AG09309 (cell line): Measurements from ENCODE around the gene ARHGDIB.
A peak's percentile ranks its signal among the peaks of the same experiment; 100 is the strongest.

ENCODE experiments used
- DNase-seq: peaks from one replicate; pipeline ENCODE4 v3.0.0-alpha.2; 2010; ENCODE audit warnings: low read depth
- H3K4me3 ChIP-seq: 2 replicates; pipeline ENCODE4 v1.5.1; 2011; ENCODE audit warnings: mild to moderate bottlenecking, low read depth, low read length, moderate library complexity; ENCODE audit not compliant: control insufficient read depth
- CTCF ChIP-seq: IDR thresholded peaks from 2 replicates; pipeline ENCODE4 v1.5.1; 2011; ENCODE audit warnings: mild to moderate bottlenecking, low read depth, low read length, inconsistent platforms; ENCODE audit not compliant: insufficient read depth, control insufficient read depth; ENCODE audit errors: missing control alignments

Gene ARHGDIB

GRCh38 chr12:14949631-14950030 is 11.8 kb downstream of the ARHGDIB start:
- no peak for DNase-seq
- no peak overlapping the region for H3K4me3 ChIP-seq
- no peak for TF ChIP-seq CTCF

DNA sequence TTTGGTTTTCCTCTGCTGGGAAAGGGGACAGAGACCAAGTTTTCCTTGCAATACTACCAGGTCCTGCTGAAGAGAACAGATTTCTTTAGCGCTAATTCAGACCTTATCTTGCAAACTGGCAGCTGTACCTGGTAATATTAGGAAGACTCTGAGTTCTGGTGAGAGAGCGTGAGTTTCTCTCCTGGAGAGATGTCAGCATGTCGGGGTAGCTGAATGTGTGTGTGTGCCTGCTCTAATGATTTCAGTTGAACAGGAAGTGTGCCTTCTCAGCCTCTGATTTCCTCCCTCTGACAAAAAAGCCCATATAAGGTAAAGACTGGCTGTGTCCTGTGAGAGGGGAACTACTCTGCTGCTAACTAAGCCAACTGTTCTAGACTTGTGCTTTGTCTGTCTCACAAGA is 12.7 kb downstream of the ARHGDIB start:
- TF ChIP-seq CTCF: no peak
- no peak overlapping the region for H3K4me3 ChIP-seq
- DNase-seq: peak; percentile 24

DNA sequence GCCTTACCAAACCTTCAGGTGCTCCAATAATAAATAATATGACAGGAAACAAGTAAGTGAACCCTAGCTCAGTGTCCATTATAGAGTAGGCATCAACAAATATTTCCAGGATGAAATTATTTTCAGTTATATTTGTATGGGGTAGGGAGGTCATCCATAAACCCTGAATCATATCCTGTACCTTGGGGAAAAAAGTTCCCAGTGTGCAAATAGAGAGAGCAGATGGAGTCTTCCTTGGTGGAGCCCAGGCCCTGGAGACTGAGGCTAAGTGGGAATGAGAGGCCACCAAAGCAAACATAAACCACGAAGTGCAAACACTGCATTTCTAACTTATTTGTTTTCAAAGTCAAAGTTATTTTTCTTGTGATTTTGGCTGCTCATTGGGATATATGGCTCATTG is 14.5 kb downstream of the ARHGDIB start:
- no peak for DNase-seq
- no peak overlapping the region for H3K4me3 ChIP-seq
- no peak for TF ChIP-seq CTCF

DNA sequence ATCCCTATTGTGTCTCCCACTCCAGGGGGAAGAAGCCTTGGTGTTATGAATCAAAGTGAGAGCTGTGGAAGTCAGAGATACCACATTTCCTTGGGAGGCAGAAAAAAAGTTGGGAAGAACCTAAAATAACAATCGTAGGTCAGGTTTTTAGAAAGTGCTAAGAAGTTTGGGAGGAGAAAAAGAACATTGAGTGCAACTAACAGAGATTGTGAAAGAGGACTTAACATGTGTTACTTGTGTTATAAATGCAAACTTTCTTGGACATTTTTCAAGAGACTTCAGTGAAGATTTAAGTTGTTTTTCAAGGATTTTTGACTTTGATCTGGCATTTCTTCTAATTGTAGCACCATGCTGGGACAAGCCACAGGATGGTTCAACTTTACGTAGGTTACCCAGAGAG is 15.2 kb downstream of the ARHGDIB start:
- no peak for DNase-seq
- H3K4me3 ChIP-seq: no peak overlapping the region
- TF ChIP-seq CTCF: no peak

- no peak for DNase-seq
- no peak for TF ChIP-seq CTCF
- no peak overlapping the region for H3K4me3 ChIP-seq
Measured at GRCh38 chr12:14942196-14942931, 19.0 kb downstream of the ARHGDIB start.

- DNase-seq: no peak
- no peak for TF ChIP-seq CTCF
- no peak overlapping the region for H3K4me3 ChIP-seq
Measured at GRCh38 chr12:14941369-14941768, 20.0 kb downstream of the ARHGDIB start.
